HG02885 (cell line): ENCODE data around the gene PITPNC1.
"Not testable (repeated sequence)": the region's sequence is repeated elsewhere in the genome, so short reads cannot be mapped to it uniquely, and the experiment has no call there.

Experiments
- ATAC-seq: cut with Tn5 transposase; IDR thresholded peaks from one replicate; pipeline ENCODE4 v1.9.1; 2021; ENCODE audit warnings: mild to moderate bottlenecking; ENCODE audit not compliant: unreplicated experiment, poor library complexity

Gene PITPNC1

GRCh38 chr17:67366193-67367157, 10.6 kb upstream of the PITPNC1 start, which contains the start of gene PSMD12:
Gene PSMD12 (minus strand): TSS chr17:67366577. CDS start chr17:67366519, 58 bp downstream.
- peak; percentile 83 for ATAC-seq

DNA sequence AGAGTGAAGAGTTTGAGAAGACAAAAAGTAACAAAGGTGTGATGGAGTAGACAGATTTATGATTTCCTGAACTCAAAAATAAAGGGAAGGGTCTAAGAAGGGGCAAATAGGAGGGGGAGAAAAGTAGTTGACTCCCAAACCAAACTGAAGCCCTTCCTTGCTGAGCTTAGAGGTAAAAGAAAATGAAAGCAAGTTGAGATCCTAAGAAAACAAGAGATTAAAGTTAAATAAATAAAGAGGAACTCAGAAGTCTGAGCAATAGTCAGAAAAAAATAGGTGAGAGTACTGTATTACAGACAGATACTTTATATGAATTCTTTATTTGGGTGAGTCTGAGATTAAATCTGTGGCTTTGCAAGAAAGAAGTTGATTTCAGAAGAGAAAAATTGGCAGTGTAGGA, 7.4 kb upstream of the PITPNC1 start:
- ATAC-seq = no peak

DNA sequence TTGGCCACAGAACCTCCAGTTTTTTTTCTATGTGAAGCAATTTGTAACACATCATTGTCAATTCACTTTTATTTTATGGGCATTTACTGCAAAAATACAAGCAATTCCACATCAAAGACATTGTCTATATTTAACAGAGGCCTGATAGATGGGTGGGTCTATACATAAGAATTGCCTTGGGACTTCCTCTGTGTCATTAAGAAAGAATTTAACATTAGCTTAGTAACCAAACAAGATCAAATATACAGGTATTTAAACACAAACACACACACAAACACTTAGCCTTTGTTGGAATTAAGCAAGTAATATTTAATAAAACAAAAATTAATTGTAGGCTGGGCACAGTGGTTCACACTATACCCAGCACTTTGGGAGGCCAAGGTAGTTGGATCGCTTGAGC, 4.3 kb upstream of the PITPNC1 start:
- ATAC-seq = no peak

- peak; percentile 39 for ATAC-seq
Observed at GRCh38 chr17:67374329-67375053, 2.6 kb upstream of the PITPNC1 start.

- no peak for ATAC-seq
Observed at GRCh38 chr17:67375054-67375427, 2.0 kb upstream of the PITPNC1 start.

- ATAC-seq = no peak
Observed at GRCh38 chr17:67375716-67376115, 1.4 kb upstream of the PITPNC1 start.

DNA sequence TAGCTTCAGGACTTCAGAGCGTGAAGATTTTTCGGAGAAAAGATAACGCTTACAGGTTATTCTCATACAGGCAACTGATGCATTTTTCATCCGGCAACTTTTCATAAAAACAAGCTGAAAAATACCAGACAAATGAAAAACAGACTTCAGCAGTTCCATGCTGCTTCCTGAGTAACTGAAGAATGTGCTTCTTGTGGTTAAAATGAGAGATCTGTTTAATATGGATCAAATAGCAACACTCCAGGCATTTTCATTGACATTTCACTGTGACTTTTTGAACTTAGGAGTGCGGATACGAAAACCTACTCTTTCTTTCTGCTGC, 705 bp upstream of the PITPNC1 start:
- no peak for ATAC-seq

DNA sequence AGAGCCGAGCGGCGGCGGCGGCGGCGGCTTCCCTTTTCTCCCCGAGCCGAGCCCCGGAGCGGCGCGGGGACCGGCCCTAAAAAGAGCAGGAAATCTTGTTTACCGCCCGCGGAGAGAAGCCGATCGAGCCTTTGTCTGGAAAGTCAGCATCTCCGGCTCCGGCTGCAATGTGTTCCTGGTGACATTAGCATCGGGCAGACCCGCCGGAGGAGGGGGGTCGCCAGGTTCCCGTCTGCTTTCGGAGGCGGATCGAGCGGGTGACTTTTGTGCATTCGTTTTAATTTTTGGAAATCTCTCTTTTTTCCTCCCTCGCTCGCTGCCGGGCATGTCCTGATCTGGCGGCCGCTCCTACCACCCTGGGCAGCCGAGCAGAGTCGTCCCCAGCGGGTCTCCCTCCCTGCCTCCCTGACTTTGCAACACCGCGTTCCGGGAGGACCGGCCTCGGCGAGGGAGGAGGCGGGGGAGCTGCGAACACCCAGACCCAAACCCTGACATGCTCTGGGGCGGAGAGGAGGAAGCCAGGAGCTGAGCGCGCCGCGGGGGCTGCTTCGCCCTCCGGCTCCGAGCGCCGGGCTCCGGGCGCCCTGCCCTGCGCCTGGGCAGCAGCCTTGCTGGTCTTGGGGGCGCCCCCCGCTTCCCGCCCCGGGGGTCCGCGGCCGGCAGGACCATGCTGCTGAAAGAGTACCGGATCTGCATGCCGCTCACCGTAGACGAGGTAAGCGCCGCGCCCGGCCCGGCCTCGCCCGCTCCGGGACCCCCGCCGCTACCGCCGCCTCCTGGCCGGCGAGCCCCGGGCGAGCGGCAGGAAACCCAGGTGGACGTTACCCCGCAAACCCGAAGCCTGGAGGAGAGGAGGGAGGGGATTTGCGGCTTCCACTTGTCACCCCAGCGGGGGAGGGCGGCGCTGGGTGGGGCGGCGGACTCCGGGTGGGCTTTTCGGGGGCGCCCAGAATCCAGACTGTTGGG, 690 bp downstream of the PITPNC1 start:
- ATAC-seq = peak; percentile 29

DNA sequence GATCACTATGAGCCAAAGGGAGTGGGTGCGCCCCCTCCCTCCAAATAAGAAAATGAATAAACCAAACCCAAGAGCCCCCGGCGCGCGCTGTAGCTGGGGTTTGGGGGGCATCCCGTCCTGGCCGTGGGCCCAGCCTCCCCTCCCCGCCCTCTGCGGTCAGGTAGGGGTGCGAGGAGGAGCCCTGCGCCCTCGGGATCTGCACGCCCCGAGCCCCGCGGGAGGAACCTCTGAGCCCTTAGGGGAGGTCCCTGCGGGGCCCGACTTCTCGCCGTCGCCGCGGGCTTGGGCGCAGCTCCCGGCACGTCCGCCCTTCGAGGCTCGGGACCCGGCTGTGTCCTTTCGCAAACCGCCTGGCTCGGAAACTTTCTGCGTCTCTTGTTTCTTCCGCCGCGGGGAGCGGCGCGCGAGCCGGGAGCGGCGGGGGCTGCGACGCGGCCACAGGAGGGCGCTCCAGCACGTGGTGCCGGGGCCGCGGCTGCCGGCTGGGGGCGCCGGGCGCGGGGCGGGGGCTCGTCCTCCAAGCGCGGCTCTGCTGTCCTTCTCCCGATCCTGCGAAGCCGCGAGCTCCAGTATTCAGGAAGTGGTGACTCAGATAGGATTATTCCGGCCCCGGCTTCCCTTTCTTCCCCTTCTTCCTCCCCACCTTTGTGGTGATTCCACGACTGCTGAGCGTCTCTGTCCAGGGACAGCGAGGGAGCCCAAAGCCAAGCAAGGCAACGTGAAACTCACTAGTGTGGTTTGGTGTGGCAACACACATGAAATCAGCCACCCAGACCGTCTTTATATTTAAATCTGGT, 1.6 kb downstream of the PITPNC1 start:
- ATAC-seq = peak; percentile 41

DNA sequence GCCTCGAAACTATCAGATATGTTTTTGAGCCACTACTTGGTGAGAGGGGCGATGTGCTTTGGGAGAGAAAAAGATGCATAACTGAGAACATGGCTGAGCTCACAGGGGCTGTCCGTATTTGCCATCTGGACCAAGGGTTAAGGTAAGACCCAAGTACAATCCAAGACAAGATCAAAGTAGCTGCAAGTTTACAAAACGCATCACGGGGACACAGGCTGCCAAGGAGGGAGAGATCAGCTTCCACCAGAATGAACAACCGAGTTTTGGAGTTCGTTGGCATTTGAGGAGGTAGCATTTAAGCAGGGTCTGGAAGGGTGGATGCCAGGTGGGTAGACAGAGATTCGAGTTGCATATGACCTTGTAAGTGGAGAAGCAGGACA, 2.2 kb downstream of the PITPNC1 start:
- ATAC-seq = no peak

GRCh38 chr17:67381929-67382257, 4.8 kb downstream of the PITPNC1 start:
- no peak for ATAC-seq

- ATAC-seq = no peak
Observed at GRCh38 chr17:67385122-67385988, 8.3 kb downstream of the PITPNC1 start.

DNA sequence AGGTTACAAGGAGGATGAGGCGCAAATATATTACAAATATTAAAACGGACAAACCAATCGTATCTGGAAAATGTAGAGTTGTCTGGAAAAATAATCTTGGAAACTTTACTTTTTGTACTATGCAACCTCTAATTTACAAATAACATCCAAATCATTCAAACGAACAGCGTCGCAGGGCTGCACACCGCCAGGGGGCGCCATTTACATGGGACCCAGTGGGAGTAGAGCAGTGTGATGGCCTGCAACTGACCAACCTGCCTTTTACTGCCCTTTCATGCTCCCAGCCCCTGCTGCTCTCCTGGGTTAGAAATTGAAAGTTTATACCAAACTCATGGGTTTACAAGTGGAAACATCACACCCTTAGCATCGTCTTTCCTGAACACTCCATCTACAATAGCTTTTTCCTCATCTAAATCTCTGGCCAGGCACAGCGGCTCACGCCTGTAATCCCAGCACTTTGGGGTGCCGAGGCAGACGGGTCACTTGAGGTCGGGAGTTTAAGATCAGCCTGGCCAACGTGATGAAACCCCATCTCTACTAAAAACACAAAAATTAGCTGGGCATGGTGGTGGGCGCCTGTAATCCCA, 10.0 kb downstream of the PITPNC1 start:
- ATAC-seq = no peak

GRCh38 chr17:67388536-67388935, 11.5 kb downstream of the PITPNC1 start:
- not testable (repeated sequence) for ATAC-seq

GRCh38 chr17:67388986-67389385, 11.9 kb downstream of the PITPNC1 start:
- ATAC-seq = no peak

GRCh38 chr17:67390006-67390645, 13.0 kb downstream of the PITPNC1 start:
- no peak for ATAC-seq

GRCh38 chr17:67390646-67391361, 13.7 kb downstream of the PITPNC1 start:
- ATAC-seq = peak; percentile 90
